ENCODE data around the gene PATE4.
A peak's percentile ranks its signal among the peaks of the same experiment; 100 is the strongest.

Gene PATE4

GRCh38 chr11:125887373-125888324 lies 54.5 kb downstream of the PATE4 start, which contains the start of gene HYLS1:
HYLS1 (plus strand) TSS chr11:125887668; CDS start chr11:125899369, 11,701 bp downstream.
- peak; percentile 91 for DNase-seq (ENCODE audit: low spot score)

All from COLO829 (cell line).